IMR-90 (cell line): Measurements from ENCODE around the gene OPHN1. TPM values are rescaled to one million over a fixed set of nuclear protein-coding genes. Genes with fewer than 3 reads are reported as not detected.

Source experiments
- ATAC-seq: fragments of 200-7000 bp; cut with Tn5 transposase; 2 replicates; pipeline ENCODE4 v1.9.1; 2020; ENCODE audit warnings: low read depth, mild to moderate bottlenecking, moderate library complexity
- BruUV-seq: library from RNA; stranded (reverse); fragments of 400-500 nt; replicated peaks from 2 replicates; lab custom pipeline; 2021; lab: Mats Ljungman, UMichigan
- CTCF ChIA-PET: fragments of 300-600 bp; formaldehyde crosslinking; extraction: SDS; loops from one replicate; lab custom pipeline; 2021; ENCODE audit warnings: antibody characterized with exemption; lab: Yijun Ruan, JAX
- POLR2A ChIA-PET: fragments of 300-600 bp; sonication (Branson Sonifier 250); formaldehyde crosslinking; loops from one replicate; lab custom pipeline; 2022; ENCODE audit warnings: antibody characterized with exemption; ENCODE audit not compliant: unreplicated experiment; lab: Charles Lee
- DNase-seq: peaks from one replicate; pipeline ENCODE4 v3.0.0; 2013
- H2AFZ ChIP-seq: replicated peaks from 2 replicates; pipeline ENCODE3; 2013; ENCODE audit warnings: low read length, mild to moderate bottlenecking; ENCODE audit not compliant: poor library complexity
- H2AK5ac ChIP-seq: 2 replicates; pipeline ENCODE4 v1.6.1; 2013; ENCODE audit warnings: low read depth, low read length, inconsistent platforms
- H2AK9ac ChIP-seq: replicated peaks from 2 replicates; pipeline ENCODE3; 2013; ENCODE audit warnings: mild to moderate bottlenecking, low read depth, low read length, moderate library complexity; ENCODE audit not compliant: poor library complexity
- H2BK120ac ChIP-seq: 2 replicates; pipeline ENCODE4 v1.6.1; 2013; ENCODE audit warnings: low read depth, low read length, inconsistent platforms
- H2BK15ac ChIP-seq: 3 replicates; pipeline ENCODE4 v1.6.1; 2013; ENCODE audit warnings: low read depth, low read length, inconsistent platforms
- H2BK20ac ChIP-seq: 2 replicates; pipeline ENCODE4 v1.6.1; 2013; ENCODE audit warnings: low read depth, mild to moderate bottlenecking, inconsistent platforms, low read length, moderate library complexity
- H2BK5ac ChIP-seq: 2 replicates; pipeline ENCODE4 v1.6.1; 2013; ENCODE audit warnings: mild to moderate bottlenecking, low read depth, low read length, inconsistent platforms; ENCODE audit not compliant: poor library complexity, severe bottlenecking
- H3K14ac ChIP-seq: replicated peaks from 2 replicates; pipeline ENCODE4 v1.6.1; 2013; ENCODE audit warnings: low read depth, low read length, inconsistent platforms
- H3K18ac ChIP-seq: 2 replicates; pipeline ENCODE4 v1.6.1; 2013; ENCODE audit warnings: low read depth, low read length, control low read depth
- H3K23ac ChIP-seq: 2 replicates; pipeline ENCODE4 v1.6.1; 2013; ENCODE audit warnings: low read depth, low read length, inconsistent platforms
- H3K27ac ChIP-seq: 2 replicates; pipeline ENCODE4 v1.5.1; 2013; ENCODE audit warnings: mild to moderate bottlenecking, control low read depth, low read length; ENCODE audit not compliant: insufficient read depth
- H3K27me3 ChIP-seq: 2 replicates; pipeline ENCODE4 v1.6.1; 2013; ENCODE audit warnings: low read length; ENCODE audit not compliant: control insufficient read depth, insufficient read depth
- H3K36me3 ChIP-seq: 2 replicates; pipeline ENCODE4 v1.6.1; 2013; ENCODE audit warnings: low read length, mixed read lengths; ENCODE audit not compliant: control insufficient read depth, insufficient read depth
- H3K4ac ChIP-seq: 2 replicates; pipeline ENCODE4 v1.6.1; 2013; ENCODE audit warnings: low read depth, low read length, inconsistent platforms
- H3K4me1 ChIP-seq: 2 replicates; pipeline ENCODE4 v1.6.1; 2013; ENCODE audit warnings: low read length, mixed read lengths; ENCODE audit not compliant: control insufficient read depth, insufficient read depth
- H3K4me2 ChIP-seq: 2 replicates; pipeline ENCODE4 v1.6.1; 2013; ENCODE audit warnings: low read depth, mild to moderate bottlenecking, control low read depth, low read length, moderate library complexity
- H3K4me3 ChIP-seq: 2 replicates; pipeline ENCODE4 v1.5.1; 2013; ENCODE audit warnings: low read depth, mild to moderate bottlenecking, control low read depth, low read length, moderate library complexity; ENCODE audit not compliant: insufficient read depth
- H3K56ac ChIP-seq: 2 replicates; pipeline ENCODE4 v1.6.1; 2013; ENCODE audit warnings: low read length, inconsistent platforms; ENCODE audit not compliant: insufficient read depth; ENCODE audit errors: extremely low read depth
- H3K79me1 ChIP-seq, 2 experiments: 2 replicates each; pipeline ENCODE4 v1.6.1; 2013; ENCODE audit warnings: low read length in 2 of 2, inconsistent platforms in 1 of 2, low read depth in 1 of 2
- H3K9ac ChIP-seq: 2 replicates; pipeline ENCODE4 v1.6.1; 2013; ENCODE audit warnings: low read depth, low read length, control low read depth
- H3K9me1 ChIP-seq: 2 replicates; pipeline ENCODE4 v1.6.1; 2013; ENCODE audit warnings: low read length, inconsistent platforms; ENCODE audit not compliant: insufficient read depth
- H3K9me3 ChIP-seq: 2 replicates; pipeline ENCODE4 v1.6.1; 2013; ENCODE audit warnings: low read length; ENCODE audit not compliant: control insufficient read depth, insufficient read depth
- H4K20me1 ChIP-seq: 2 replicates; pipeline ENCODE4 v1.6.1; 2013; ENCODE audit warnings: low read length, inconsistent platforms; ENCODE audit not compliant: insufficient read depth
- H4K5ac ChIP-seq: 2 replicates; pipeline ENCODE4 v1.6.1; 2013; ENCODE audit warnings: mild to moderate bottlenecking, low read depth, low read length, control low read depth
- H4K8ac ChIP-seq, 2 experiments: 2 replicates each; pipeline ENCODE4 v1.6.1; 2013; ENCODE audit warnings: low read depth in 2 of 2, low read length in 2 of 2, control low read depth in 1 of 2, inconsistent platforms in 1 of 2
- H4K91ac ChIP-seq: 2 replicates; pipeline ENCODE4 v1.6.1; 2013; ENCODE audit warnings: low read depth, low read length, inconsistent platforms; ENCODE audit not compliant: insufficient read depth
- POLR2A ChIP-seq: IDR thresholded peaks from 2 replicates; pipeline ENCODE4 v1.6.1; 2012; ENCODE audit warnings: mild to moderate bottlenecking, low read depth, low read length
- RAD21 ChIP-seq: IDR thresholded peaks from 2 replicates; pipeline ENCODE4 v1.6.1; 2012; ENCODE audit warnings: low read length, improper control_type of control experiment
- WGBS, 2 experiments: methylation state at CpG; one replicate each; pipeline versions ENCODE4 v1.1.5 to v1.1.7; 2013; ENCODE audit warnings: missing lambda C conversion rate in 2 of 2; ENCODE audit not compliant: insufficient read length in 1 of 2; ENCODE audit errors: extremely low coverage in 2 of 2; 5-methylcytosine and 5-hydroxymethylcytosine counted together
- dilution Hi-C: fragments of 300-500 bp; cut with HindIII; formaldehyde crosslinking; loops from one replicate; pipeline ENCODE4 v1.14.3; 2018; ENCODE audit warnings: low sequenced_read_pairs; ENCODE audit not compliant: unreplicated experiment
- in situ Hi-C: fragments of 300-500 bp; cut with MboI; formaldehyde crosslinking; loops from 3 replicates; pipeline ENCODE4 v1.14.3; 2019; ENCODE audit warnings: low sequenced_read_pairs, inconsistent platforms, mixed read lengths
- intact Hi-C: fragments of 100-400 bp; cut with micrococcal nuclease; formaldehyde crosslinking; loops from 2 replicates; pipeline ENCODE4 v1.10.0; 2022
- polyA plus RNA-seq, 3 experiments: library from polyadenylated mRNA; depleted of rRNA; stranded (reverse); fragments of >200 nt; gene quantifications; 2 replicates each; pipeline ENCODE4 v1.2.3, GENCODE V29; 2012; ENCODE audit warnings: low replicate concordance in 1 of 3
- total RNA-seq: library from RNA; depleted of rRNA; stranded (reverse); fragments of >200 nt; gene quantifications from 2 replicates; pipeline ENCODE4 v1.2.3, GENCODE V29; 2012
- TF ChIP-seq, protein P1 (sequence below): conservative IDR thresholded peaks from 2 replicates; pipeline ENCODE4 v1.5.1; 2012; ENCODE audit warnings: mild to moderate bottlenecking, low read depth, low read length, improper control_type of control experiment

OPHN1 gene
- total and polyA plus RNA-seq, 2 of the 4 experiments (the other 2 are of a cell fraction), result 4.0 to 13.1 TPM

- H4K8ac ChIP-seq, result no peak overlapping the region
- in situ Hi-C loops, result no loop called here
- no peak overlapping the region for H3K18ac ChIP-seq
- intact Hi-C loops, result loop anchor here (1.0 kb wide), 1 partner anchor 128 kb away; no protein-coding TSS in a partner anchor
- H3K4ac ChIP-seq, result no peak overlapping the region
- no peak overlapping the region for H2BK120ac ChIP-seq
- no TSS peak for BruUV-seq
- H2BK5ac ChIP-seq, result no peak overlapping the region
- no peaks in the 10 kb centered on the region for H3K9me1 ChIP-seq
- H3K4me3 ChIP-seq, result no peak overlapping the region
- ATAC-seq (peak; percentile 93), DNase-seq (peak; percentile 62)
- H3K79me1 ChIP-seq, result no peaks in the 10 kb centered on the region
- no peak overlapping the region for H3K9ac ChIP-seq
- TF ChIP-seq RAD21 (peak; percentile 61), POLR2A (no peak)
- TF ChIP-seq, protein P1, sequence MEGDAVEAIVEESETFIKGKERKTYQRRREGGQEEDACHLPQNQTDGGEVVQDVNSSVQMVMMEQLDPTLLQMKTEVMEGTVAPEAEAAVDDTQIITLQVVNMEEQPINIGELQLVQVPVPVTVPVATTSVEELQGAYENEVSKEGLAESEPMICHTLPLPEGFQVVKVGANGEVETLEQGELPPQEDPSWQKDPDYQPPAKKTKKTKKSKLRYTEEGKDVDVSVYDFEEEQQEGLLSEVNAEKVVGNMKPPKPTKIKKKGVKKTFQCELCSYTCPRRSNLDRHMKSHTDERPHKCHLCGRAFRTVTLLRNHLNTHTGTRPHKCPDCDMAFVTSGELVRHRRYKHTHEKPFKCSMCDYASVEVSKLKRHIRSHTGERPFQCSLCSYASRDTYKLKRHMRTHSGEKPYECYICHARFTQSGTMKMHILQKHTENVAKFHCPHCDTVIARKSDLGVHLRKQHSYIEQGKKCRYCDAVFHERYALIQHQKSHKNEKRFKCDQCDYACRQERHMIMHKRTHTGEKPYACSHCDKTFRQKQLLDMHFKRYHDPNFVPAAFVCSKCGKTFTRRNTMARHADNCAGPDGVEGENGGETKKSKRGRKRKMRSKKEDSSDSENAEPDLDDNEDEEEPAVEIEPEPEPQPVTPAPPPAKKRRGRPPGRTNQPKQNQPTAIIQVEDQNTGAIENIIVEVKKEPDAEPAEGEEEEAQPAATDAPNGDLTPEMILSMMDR, result peak; percentile 52
- H3K56ac ChIP-seq, result no peak overlapping the region
- no peak overlapping the region for H3K14ac ChIP-seq
- H4K5ac ChIP-seq, result no peak overlapping the region
- H3K27ac ChIP-seq, result no peak overlapping the region
- no peak overlapping the region for H3K4me2 ChIP-seq
- CTCF ChIA-PET, result interaction anchor here (0.6 to 1.3 kb wide), 3 partner anchors 24 to 128 kb away, joined by 3 to 8 read pairs (median 4); no protein-coding TSS in a partner anchor
- no peaks in the 10 kb centered on the region for H3K9me3 ChIP-seq
- no peak overlapping the region for H2AK9ac ChIP-seq
- H2AFZ ChIP-seq, result no peak overlapping the region
- H4K20me1 ChIP-seq, result no peaks in the 10 kb centered on the region
- POLR2A ChIA-PET, result no interaction called here
- no peak overlapping the region for H2BK15ac ChIP-seq
- dilution Hi-C loops, result no loop called here
- H4K91ac ChIP-seq, result no peak overlapping the region
- peaks cover 1% of the 10 kb centered on the region; the same call in 1 of the 2 replicates for H3K27me3 ChIP-seq
- H2AK5ac ChIP-seq, result no peak overlapping the region
- H3K36me3 ChIP-seq, result no peaks in the 10 kb centered on the region
- no CpG with 5 or more reads among the region's 2 CpGs for WGBS, 2 experiments
- H2BK20ac ChIP-seq, result no peak overlapping the region
- H3K23ac ChIP-seq, result no peak overlapping the region
- H3K4me1 ChIP-seq, result no peaks in the 10 kb centered on the region
Measured at GRCh38 chrX:68146054-68146453, 287.2 kb downstream of the OPHN1 start.
